Measurements from ENCODE around the gene TAF1D.

DNA sequence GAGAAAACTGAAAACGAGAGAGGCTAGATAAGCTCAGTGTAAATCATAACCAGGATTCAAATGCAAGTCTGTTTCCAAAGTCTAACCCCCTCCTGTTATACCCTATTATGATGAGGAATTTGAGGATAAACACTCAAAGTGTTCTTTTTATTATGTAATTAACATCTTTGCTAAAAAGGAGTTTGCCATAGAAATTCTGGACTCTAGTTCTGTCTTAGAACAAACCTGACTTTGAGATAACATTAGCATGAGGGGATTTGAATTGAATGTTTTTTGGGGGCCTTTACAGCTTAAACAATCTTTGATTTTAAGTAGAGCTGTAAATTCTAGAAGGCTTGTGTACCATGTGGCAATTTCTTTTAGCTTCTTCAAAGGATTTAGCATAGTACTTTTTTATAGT lies 9.7 kb upstream of the TAF1D start:
- TF ChIP-seq EZH2 (IDR thresholded peaks at IDR 0.05) (no peak), EZH2phosphoT487 (IDR thresholded peaks at IDR 0.05) (no peak)
- TF ChIP-seq, protein P1, sequence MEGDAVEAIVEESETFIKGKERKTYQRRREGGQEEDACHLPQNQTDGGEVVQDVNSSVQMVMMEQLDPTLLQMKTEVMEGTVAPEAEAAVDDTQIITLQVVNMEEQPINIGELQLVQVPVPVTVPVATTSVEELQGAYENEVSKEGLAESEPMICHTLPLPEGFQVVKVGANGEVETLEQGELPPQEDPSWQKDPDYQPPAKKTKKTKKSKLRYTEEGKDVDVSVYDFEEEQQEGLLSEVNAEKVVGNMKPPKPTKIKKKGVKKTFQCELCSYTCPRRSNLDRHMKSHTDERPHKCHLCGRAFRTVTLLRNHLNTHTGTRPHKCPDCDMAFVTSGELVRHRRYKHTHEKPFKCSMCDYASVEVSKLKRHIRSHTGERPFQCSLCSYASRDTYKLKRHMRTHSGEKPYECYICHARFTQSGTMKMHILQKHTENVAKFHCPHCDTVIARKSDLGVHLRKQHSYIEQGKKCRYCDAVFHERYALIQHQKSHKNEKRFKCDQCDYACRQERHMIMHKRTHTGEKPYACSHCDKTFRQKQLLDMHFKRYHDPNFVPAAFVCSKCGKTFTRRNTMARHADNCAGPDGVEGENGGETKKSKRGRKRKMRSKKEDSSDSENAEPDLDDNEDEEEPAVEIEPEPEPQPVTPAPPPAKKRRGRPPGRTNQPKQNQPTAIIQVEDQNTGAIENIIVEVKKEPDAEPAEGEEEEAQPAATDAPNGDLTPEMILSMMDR (IDR thresholded peaks at IDR 0.05), result no peak
